GM18526 (cell line): ENCODE measurements around the gene BHLHE23.

Experiments used
- POLR2A ChIP-seq: IDR thresholded peaks from 3 replicates; pipeline ENCODE4 v1.6.1; 2011; ENCODE audit not compliant: insufficient read length; ENCODE audit errors: extremely low read depth

BHLHE23 gene

DNA sequence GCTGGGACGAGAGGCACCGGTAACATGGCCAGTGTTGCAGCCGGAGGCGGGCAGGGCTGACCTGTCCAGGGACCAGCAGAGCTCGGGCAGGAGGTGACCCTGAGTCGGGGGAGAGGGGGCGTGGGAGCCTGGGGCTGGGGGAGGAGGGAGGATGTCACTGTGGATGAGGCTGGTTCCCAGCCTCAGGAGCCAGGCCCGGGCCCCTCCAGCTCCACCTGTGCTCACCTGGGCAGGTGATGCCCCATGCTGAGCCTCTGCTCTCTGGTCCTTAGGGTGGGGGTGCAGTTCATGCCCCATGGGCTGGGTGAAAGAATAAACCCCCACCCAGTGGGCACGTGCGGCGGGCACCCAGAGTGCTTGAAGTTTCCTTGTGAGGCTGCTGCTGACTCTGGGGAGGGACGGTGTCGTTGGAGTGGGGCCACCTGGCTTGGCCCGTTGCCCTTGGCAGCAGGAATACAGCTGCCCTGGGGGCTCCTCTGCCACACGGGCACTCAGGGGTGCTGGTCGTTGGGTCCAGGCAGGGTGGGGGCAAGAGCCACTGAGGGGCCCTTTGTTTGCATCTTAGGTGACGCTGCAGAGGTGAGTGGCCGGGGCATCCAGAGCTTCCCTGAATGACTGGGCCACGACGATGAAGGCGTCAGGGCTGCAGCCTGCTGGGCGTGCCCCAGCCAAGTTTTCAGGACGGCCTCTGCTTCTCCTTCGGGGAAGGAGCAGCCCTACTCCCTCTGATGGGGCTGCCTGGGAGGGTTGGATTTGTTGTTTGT lies 24.7 kb upstream of the BHLHE23 start:
- no peak for TF ChIP-seq POLR2A

DNA sequence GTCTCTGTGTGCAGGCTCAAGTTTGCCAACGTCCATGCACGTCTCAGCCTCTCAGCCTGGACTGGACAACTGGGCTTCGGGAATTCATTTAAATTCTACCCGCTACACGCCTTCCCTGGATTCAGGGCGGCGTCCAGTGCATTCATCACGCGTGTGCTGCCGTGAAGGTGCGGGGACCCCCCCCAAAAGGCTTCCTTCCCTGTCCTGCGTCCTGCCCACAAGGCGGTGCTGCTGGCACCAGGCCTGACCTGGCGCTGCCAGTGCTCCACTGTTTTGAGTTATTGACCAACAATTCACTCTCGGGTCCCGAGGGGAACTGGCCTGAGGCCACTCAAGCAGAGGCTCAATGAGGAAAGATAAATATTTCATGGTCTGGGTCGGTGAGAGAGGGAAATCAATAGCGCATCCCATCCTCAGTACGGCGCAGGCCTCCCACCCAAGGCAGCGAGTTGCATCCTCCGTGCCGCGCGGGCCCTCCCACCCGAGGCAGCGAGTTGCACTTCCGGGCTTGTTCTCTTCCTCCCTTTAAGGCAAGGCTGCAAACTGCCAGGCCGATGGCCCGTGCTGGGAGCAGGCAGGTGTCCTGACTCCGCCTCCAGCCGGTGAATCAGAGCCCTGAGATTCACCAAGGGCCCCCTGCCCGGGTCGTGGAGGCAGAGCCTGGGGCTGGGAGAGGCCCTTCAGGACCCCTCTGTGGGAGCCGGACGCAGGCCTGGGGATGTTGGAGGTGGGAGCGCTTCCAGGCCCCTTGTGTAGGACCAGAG lies 22.8 kb upstream of the BHLHE23 start:
- no peak for TF ChIP-seq POLR2A

DNA sequence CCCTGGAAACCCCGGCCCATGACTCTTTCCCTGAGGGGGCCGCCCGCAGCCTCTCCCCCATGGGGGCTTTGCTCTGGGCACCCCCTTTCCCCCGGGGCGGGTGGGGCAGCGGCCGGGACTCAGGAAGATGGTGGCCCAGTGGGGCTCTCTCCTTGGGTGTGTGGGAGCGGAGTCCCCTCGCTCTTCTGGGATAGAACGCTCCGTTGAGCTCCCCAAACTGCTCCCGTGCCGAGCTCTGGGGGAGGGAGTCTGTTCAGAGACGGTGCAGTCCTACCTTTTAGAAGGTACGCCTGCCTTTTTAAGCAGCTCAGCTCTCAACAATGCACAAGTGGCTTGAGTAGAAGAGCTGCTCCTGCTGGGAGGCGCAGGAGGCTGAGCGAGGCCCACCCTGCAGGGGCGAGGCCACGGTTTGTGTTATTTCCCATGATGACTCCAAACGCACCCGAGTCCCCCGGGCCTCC lies 21.7 kb upstream of the BHLHE23 start:
- no peak for TF ChIP-seq POLR2A

DNA sequence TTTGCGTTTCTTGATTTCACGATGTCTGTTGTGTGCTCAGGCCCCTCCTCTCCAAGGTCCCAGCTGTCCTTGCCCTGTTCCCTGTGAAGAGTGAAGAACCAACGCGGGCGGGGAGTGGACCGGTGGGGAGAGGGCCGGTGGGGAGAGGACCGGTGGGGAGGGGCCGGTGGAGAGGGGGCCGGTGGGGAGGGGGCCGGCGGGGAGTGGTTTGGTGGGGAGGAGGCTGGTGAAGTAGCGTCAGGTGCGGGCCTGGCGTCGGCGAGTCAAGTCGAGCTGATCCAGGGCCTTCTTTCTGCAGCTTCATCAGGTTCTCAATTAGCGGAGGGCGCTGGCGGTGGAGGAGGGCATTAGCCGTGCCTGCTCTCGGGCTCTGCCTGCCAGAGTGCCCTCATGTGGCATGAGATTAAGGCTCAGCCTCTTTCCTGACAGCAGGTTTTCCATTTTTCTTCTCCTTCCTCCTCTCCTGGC lies 21.2 kb upstream of the BHLHE23 start:
- TF ChIP-seq POLR2A = no peak

DNA sequence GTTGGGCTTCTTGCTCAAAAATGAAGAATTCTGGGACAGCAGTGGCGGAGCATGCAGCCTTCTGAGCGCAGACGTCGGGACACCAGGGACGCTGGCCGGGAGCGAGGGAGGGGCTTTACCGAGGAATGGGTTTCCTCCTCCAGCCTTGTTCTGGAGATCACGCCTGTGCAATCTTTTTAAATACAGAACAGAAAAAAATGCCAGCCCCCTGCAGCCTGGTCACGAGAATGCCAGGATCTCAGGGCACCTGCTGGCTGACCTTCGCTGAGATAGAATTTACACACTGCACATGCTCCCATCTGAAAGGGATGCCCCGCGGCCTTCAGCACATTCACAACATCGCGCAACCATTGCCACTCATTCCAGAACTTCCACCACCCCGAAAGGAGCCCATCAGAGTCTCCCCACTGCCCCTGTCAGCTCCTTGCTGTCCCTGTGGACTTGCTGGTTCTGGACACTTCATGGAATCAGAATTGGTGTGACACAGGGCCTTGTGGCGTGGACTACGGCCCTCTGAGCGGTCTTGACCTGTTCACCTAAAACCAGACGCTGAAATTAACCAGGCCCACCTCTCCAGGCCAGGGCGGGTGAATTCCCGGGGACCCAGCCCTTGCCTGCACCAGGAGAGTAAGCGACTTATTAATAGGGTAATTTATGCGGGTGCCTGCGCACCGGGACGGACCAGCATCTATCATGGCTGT lies 20.6 kb upstream of the BHLHE23 start:
- no peak for TF ChIP-seq POLR2A

DNA sequence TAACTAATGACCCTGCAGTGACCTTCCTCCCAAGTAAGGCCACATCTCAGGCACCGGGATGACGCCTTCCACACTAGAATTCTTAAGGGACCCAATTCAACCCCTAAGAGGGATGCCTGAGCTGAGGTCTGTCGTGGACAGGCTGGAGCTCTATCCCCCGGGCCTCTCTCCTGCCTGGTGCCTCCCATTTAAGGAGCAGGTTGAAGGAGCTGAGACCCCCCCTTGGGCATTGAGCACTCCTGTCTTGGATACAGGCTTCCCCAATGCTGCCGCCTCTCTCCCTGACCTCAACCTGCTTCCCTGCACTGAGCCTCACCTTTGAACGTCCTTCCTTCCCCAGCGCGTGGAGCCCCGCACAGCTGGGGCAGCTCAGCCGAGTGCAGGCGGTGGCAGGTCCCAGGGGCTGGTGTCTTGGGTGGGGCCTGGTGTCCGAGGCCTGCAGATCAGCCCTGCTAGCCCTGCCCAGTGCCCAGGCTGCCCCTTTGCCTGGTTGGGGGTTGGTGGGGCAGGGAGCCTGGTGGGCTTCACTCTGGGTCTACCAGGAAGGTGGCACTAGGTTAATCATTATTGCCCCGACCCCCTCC lies 19.9 kb upstream of the BHLHE23 start:
- TF ChIP-seq POLR2A = no peak

DNA sequence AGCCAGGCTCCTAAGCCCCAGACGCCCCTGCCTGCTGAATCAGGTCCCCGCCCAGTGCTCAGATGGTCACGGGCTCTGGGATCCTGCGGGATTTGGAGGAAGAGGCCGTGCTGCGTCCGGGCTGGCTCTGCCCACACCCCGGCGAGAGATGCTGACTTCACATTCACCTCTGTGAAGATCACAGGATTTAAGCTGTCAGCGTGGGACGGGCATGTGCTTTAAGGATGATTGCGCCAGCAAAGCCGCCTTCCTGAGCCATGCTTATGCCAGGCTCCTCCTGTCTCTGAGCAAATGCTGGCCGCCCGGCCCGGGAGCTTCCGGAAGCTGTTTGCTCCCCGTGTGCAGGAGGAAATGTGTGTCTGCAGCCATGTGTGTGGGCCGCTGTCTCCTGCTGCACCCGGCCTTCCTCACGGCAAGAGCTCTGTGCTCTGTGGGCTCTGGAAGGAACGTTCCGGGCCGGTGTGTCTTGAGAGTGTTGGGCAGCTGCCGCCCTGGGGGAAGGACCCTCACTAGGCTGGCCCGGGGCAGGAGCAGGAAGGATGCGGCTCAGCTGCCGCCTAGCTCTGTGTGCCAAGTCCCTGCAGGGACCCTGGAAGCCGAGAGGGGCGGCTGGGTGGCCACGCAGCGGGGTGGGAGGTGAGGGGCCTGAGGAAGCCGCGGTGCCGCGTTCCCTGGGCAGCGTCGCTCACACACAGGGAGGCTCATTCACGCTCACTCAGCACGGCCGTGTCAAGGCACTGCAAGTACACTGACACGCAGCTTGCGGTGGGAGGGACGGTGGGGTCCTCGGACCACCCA lies 19.0 kb upstream of the BHLHE23 start:
- no peak for TF ChIP-seq POLR2A

DNA sequence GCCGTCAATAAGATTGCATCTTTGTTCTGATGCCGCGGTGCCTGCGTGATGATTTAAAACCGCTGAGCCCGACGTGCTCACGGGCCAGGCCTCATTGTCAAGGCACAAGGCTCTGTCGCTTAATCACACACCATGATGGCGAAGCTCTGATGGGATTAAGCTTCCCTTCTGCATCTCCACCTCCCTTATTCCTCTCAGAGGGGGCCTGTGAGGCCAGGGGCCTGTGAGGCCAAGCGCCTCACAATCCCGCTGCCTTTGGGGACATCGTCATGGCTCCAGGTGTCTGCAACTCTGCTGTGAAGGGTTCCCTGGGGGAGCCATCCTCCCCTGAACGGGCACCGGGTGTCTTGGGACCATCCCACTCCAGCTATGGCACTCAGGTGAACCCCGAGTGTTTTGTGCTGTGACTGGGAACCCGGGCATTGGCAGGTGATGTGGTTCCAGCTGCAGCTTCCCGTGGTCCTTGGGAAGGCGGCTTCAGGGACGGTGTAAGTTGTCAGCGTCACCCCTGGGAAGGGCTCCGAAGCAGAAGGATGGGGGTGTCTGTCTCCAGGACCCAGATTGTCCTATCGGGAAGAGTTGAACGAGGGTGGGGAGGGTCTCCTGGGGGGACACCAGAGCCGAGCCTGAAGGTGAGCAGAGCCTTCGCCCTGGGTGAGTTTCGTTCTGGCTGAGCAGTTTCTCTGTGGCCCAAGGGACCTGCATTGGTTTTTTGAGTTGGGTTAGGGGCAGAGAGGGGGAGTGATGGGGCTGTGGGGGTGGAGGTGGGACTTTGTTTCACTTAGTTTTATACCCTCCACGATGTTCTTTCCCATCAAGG lies 18.0 kb upstream of the BHLHE23 start:
- no peak for TF ChIP-seq POLR2A

DNA sequence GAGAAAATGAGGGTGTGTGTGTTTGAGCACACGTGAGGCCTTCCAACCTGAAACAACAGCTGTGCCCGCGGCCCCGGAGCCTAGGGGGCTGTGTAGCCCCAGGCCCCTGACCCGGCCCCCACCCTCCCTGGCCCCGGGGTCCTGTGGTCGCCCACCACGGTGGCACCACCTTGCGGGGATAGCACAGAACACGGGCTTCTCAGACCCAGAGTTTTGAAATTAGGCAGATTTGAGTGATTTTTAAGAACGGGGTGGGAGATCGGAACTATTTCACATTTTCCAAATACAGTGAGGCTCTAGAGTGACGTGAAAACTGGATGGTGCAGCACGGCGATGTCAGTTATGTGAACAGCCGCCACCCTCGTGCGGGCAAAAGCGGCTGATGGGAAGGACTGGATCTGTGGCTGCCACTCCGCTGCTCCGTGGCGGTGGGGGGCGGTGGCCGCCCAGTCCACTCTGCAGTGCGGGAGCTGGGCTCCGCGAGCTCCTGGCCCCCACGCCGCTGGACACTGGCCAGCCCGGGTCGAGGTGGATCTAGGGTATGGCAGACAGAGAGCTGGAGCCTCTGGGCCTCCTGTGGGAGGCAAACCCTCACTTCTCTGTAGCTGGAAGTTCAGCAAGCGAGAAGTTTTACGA lies 17.3 kb upstream of the BHLHE23 start:
- TF ChIP-seq POLR2A = no peak

DNA sequence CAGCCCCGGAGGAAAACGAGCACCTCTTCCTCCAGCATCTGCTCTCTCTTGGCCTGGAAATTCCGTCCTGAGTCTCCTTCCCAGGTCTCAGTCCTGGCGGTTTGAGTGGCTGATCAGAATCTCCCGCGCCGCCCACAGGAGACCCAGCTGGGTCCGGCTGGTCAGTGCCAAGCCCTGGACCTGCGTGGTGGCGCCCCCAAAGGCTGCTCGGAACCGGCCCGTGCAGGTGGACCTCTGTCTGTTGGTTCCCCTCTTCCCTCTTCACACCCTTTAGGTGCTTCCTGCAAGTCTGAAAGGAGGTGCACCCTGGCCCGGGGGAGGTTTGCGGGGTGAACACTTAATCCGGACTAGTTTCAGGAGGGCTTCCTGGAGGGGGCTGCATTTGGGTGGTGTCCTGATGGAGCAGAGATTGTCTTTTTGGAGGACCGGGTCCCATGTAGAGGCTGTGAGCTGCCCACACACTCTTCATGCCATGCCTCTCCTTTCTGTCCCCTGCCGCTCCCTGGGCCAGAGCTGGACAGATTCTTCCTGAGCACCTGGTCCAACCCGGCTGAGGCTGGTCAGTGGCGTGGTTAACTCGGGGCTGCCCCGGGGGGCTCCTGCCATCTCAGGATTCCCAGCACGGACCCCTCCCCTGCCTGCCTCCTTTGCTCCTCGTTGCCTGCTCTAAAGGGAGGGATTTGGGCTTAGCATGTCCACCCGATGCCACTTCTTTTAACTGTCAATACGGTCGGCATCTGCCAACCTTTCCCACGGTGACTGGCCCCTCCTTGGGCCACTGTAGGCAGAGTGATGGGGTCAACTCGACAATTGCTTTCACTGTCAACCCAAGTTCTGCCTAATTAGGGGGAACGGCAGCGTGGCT lies 16.5 kb upstream of the BHLHE23 start:
- TF ChIP-seq POLR2A = no peak

DNA sequence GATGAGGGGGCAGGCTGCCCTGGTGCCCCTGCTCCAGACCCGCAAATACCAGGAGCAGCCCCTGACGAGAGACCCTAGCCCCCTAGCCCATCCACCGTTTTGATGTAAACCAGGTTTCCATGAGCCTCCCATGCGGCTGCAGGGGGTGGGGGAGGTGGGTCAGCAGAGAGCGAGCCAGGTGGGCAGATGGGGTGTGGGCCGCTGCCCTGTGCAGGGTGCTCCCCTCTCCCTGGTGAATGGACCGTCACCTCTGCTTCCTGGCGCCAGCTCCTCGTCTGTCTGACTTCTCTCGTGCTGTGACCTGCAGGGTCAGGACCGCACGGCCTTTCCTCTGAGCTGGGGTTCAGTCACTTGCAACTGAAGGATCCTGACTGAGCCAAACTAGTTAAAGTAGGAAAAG lies 15.7 kb upstream of the BHLHE23 start:
- no peak for TF ChIP-seq POLR2A
